Smooth muscle cell (in vitro differentiated cells): ENCODE results near the gene SLC49A4. TPM values are rescaled to one million over a fixed set of nuclear protein-coding genes. Genes with fewer than 3 reads are reported as not detected.
"Not testable (repeated sequence)": the region's sequence is repeated elsewhere in the genome, so short reads cannot be mapped to it uniquely, and the experiment has no call there.

Source experiments
- DNase-seq: peaks from one replicate; lab custom pipeline; 2025; ENCODE audit not compliant: unreplicated experiment; lab: John Stamatoyannopoulos, UW
- H2AFZ ChIP-seq: fragments of 200-600 bp; sonication (generic); 2 replicates; pipeline ENCODE4 v1.6.0; 2016; ENCODE audit warnings: antibody characterized with exemption, low read depth, mild to moderate bottlenecking
- H3F3A ChIP-seq: fragments of 200-600 bp; sonication (generic); 2 replicates; pipeline ENCODE4 v1.6.0; 2017; ENCODE audit warnings: antibody characterized with exemption, low read depth
- H3K27ac ChIP-seq: fragments of 200-600 bp; sonication (generic); 2 replicates; pipeline ENCODE4 v1.5.1; 2016; ENCODE audit warnings: low read depth, mild to moderate bottlenecking
- H3K27me3 ChIP-seq: fragments of 200-600 bp; sonication (generic); 2 replicates; pipeline ENCODE4 v1.6.1; 2016; ENCODE audit warnings: low read depth, mild to moderate bottlenecking
- H3K36me3 ChIP-seq: fragments of 200-600 bp; sonication (generic); 2 replicates; pipeline ENCODE4 v1.5.1; 2016; ENCODE audit warnings: low read depth
- H3K4me1 ChIP-seq: fragments of 200-600 bp; sonication (generic); 2 replicates; pipeline ENCODE4 v1.5.1; 2016; ENCODE audit warnings: low read depth
- H3K4me2 ChIP-seq: fragments of 200-600 bp; sonication (generic); 2 replicates; pipeline ENCODE4 v1.6.0; 2016; ENCODE audit warnings: mild to moderate bottlenecking
- H3K4me3 ChIP-seq: fragments of 200-600 bp; sonication (generic); 2 replicates; pipeline ENCODE4 v1.5.1; 2016; ENCODE audit warnings: mild to moderate bottlenecking
- H3K79me2 ChIP-seq: fragments of 200-600 bp; sonication (generic); 2 replicates; pipeline ENCODE4 v1.6.0; 2016; ENCODE audit warnings: low read depth, mild to moderate bottlenecking
- H3K9ac ChIP-seq: fragments of 200-600 bp; sonication (generic); 2 replicates; pipeline ENCODE4 v1.6.0; 2016; ENCODE audit warnings: low read depth
- H3K9me3 ChIP-seq: fragments of 200-600 bp; sonication (generic); replicated peaks from 2 replicates; pipeline ENCODE4 v1.5.1; 2016; ENCODE audit warnings: low read depth
- H4K20me1 ChIP-seq: fragments of 200-600 bp; sonication (generic); 2 replicates; pipeline ENCODE4 v1.6.0; 2016; ENCODE audit warnings: low read depth
- CTCF ChIP-seq: fragments of 200-600 bp; sonication (generic); IDR thresholded peaks from 2 replicates; pipeline ENCODE4 v1.5.1; 2017; ENCODE audit warnings: borderline replicate concordance, mild to moderate bottlenecking, antibody characterized with exemption; ENCODE audit not compliant: insufficient read depth, poor library complexity, severe bottlenecking
- WGBS: methylation state at CpG from one replicate; pipeline ENCODE4 v1.1.7; 2016; ENCODE audit warnings: low lambda C conversion rate; 5-methylcytosine and 5-hydroxymethylcytosine counted together
- polyA plus RNA-seq: library from polyadenylated mRNA; unstranded; fragments of >200 nt; fragmentation: Nextera tagmentation; extraction: Ambion mirVana; gene quantifications from 2 replicates; pipeline ENCODE4 v1.2.1, GENCODE V29; 2016
- total RNA-seq: library from RNA; depleted of rRNA; stranded (reverse); fragments of >200 nt; gene quantifications from 2 replicates; pipeline ENCODE4 v1.2.3, GENCODE V29; 2014

Gene SLC49A4
- total RNA-seq (18.1 and 19.5 TPM in 2 replicates), polyA plus RNA-seq (7.8 and 10.2 TPM in 2 replicates)

GRCh38 chr3:122794779-122795673, at the start of gene SLC49A4:
Gene SLC49A4, plus strand, starts transcription at chr3:122795069. Its CDS starts 124 bp downstream, at chr3:122795193.
- Histone ChIP-seq H3K4me3 (peak within 1 kb of the TSS; percentile 95), H3F3A (no peaks in the 10 kb centered on the region), H3K4me2 (peak within 1 kb of the TSS; percentile 85), H3K9ac (peak within 1 kb of the TSS; percentile 73), H3K27me3 (no peaks in the 10 kb centered on the region), H3K4me1 (peaks cover 17% of the 10 kb centered on the region), H4K20me1 (peaks cover 14% of the 10 kb centered on the region), H2AFZ (peak within 1 kb of the TSS; percentile 88), H3K36me3 (no peaks in the 10 kb centered on the region), H3K79me2 (peaks cover 17% of the 10 kb centered on the region), H3K9me3 (no peaks in the 10 kb centered on the region), H3K27ac (peak within 1 kb of the TSS; percentile 79)
- under 1% methylated on average over 74 of the region's 84 CpGs for WGBS
- no peak for TF ChIP-seq CTCF
- DNase-seq: no peak

- peaks cover 2% of the 10 kb centered on the region for H3K4me1 ChIP-seq
- no peak for TF ChIP-seq CTCF
- no peak overlapping the region for H3K4me3 ChIP-seq
- H3F3A ChIP-seq: no peaks in the 10 kb centered on the region
- H3K36me3 ChIP-seq: no peaks in the 10 kb centered on the region
- WGBS: 97% methylated on average over 4 of the region's 4 CpGs
- no peaks in the 10 kb centered on the region for H3K79me2 ChIP-seq
- no peaks in the 10 kb centered on the region for H4K20me1 ChIP-seq
- no peak overlapping the region for H2AFZ ChIP-seq
- no peak overlapping the region for H3K4me2 ChIP-seq
- no peak overlapping the region for H3K9ac ChIP-seq
- H3K9me3 ChIP-seq: no peaks in the 10 kb centered on the region
- H3K27ac ChIP-seq: peak overlapping the region; percentile 52
- no peak for DNase-seq
- no peaks in the 10 kb centered on the region for H3K27me3 ChIP-seq
Measured at GRCh38 chr3:122745369-122746021, 49.4 kb upstream of the SLC49A4 start.

- not testable (repeated sequence) for H3F3A ChIP-seq, H3K4me1 ChIP-seq, H3K4me2 ChIP-seq, H3K36me3 ChIP-seq, H4K20me1 ChIP-seq, H3K9ac ChIP-seq, H3K27ac ChIP-seq, H3K4me3 ChIP-seq, H2AFZ ChIP-seq, DNase-seq, H3K79me2 ChIP-seq, H3K9me3 ChIP-seq, H3K27me3 ChIP-seq
- 97% methylated on average over 10 of the region's 35 CpGs for WGBS
Measured at GRCh38 chr3:122747295-122747694, 47.6 kb upstream of the SLC49A4 start.

- Histone ChIP-seq H3K79me2 (no peaks in the 10 kb centered on the region), H3K4me1 (peaks cover 2% of the 10 kb centered on the region), H3K4me2 (no peak overlapping the region), H3K9me3 (no peaks in the 10 kb centered on the region), H3K36me3 (no peaks in the 10 kb centered on the region), H3F3A (no peaks in the 10 kb centered on the region), H3K27ac (no peak overlapping the region), H3K4me3 (no peak overlapping the region), H3K27me3 (no peaks in the 10 kb centered on the region), H3K9ac (no peak overlapping the region), H2AFZ (no peak overlapping the region), H4K20me1 (no peaks in the 10 kb centered on the region)
- TF ChIP-seq CTCF: no peak
- 97% methylated on average over 1 of the region's 1 CpG for WGBS
- no peak for DNase-seq
Measured at GRCh38 chr3:122748347-122748746, 46.5 kb upstream of the SLC49A4 start.
